ENCODE data around the gene KRTAP10-5.
"Not testable (repeated sequence)": the region's sequence is repeated elsewhere in the genome, so short reads cannot be mapped to it uniquely, and the experiment has no call there.

The KRTAP10-5 gene

DNA sequence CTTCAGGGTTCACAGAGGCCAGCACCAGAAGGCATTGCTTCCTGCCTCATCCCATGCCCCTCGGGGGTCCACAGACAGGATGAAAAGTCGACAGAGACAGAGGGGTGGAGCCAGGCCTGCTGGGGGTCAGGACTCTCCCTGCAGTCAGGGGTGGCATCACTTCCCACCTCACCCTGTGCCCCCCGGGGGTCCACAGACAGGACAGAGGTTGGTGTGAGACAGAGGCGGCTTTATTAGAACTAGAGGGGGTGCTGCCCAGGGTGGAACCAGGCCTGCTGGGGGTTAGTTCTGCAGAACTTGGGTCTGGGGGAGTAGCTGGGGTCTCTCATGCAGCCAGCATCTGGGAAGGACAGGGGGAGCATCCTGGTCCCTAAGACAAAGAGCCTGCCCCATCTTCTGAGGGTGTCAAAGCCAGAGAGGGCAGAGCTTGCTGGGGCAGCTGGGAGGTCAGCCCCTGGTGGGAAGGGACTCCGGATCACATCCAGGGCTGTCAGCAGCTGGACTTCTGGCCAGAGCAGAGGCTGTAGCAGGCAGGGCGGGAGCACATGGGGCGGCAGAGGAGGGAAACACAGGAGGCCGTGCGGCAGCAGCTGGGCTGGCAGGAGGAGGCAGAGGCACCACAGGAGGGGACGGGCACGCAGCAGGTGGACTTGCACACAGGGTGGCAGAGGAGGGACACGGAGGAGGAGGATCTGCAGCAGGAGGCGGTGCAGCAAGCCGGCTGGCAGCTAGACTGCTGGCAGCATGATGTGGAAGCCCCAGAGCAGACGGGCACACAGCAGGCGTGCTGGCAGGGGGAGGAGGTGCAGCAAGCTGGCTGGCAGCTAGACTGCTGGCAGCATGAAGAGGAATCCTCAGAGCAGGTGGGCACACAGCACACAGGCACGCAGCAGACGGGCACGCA, 10.7 kb upstream of the KRTAP10-5 start:
- not testable (repeated sequence) for DNase-seq

DNA sequence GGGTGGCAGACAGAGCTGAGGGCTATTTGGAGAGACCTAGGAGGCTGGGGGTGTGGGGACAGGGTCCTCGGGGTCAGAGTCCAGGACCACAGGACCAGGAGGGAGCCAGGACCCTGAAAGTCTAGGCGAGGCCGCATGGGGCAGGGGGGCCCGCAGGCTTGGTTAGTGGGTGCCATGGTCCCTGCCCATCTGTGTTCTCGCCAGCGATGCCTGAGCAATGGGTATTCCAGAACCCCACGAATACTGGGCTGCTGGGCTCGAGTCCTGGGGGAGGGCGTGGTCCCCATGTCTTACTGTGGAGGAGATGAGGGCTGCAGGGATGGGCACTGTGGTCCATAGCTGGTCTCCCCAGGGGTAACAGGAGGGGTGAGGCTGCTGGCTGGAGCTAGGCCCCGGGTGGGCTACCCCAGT, 9.9 kb upstream of the KRTAP10-5 start:
- no peak for DNase-seq

DNA sequence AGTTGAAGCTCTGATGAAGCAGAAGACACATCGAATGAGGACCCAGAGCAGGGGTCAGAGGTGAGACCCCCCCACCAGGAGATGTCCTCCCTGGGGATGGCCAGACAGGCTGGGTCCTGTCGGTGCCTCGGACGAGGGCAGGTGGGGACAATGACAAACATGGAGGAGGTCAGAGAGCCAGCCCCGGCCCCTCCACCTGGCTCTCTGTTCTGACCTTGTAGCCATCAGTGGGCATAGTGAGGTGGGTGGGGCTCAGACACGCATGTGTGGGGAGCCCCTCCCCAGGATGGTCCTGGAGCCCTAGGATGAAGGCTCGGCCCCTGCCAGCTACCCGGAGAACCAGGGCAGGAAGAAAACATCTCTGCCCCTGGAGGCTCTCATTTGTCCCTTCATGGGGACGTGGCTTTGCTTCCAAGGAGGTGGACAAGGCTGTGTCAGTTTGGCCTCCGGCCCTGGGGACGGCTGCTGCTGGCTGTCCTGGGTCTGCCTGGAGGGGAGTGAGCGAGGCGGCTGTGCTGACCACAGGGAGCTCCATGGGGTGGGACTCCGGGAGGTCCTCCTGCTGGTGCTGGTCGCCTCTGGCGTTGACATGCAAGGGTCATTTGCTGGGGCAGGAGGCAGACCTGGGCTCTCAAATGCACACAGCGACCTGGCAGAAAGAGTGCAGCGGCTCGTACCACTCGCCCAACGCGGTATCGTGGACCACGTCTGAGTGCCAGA, 9.3 kb upstream of the KRTAP10-5 start:
- no peak for DNase-seq

DNA sequence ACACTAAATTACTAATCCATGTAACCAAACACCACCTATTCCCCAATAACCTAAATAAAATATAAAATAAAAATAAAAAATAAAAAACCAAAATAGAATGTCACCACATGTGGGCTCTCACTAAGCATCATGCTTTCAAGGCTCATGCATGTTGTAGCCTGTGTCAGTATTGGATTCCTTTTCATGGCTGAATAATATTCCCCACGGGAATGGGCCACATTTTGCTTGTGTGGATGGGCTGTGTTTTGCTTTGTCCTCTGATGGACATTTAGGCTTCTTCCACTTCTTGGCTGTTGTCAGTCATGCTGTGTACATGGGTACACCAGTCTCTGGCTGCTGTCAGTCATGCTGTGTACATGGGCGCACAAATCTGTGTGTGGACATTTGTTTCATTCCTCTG, 8.7 kb upstream of the KRTAP10-5 start:
- no peak for DNase-seq

DNA sequence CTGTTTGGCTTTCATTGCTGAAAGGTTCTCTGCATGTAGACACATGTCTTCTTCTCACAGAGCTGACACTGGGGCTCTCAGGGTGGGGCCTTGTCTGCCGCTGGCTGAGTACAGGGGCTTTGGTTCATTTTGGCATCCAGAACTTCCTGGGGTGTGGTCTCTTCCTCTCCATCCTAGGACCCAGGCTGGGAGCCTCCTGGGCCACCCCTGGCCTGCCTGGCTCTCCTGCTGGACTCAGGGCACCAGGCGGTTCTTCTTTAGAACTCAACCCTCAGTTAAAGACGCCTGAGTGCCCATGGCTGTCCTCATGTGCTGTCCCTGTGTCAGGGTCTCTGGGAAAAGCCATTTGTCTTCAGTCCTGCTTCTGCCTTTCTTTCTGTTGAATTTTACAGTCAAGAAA, 5.5 kb upstream of the KRTAP10-5 start:
- DNase-seq = no peak

DNA sequence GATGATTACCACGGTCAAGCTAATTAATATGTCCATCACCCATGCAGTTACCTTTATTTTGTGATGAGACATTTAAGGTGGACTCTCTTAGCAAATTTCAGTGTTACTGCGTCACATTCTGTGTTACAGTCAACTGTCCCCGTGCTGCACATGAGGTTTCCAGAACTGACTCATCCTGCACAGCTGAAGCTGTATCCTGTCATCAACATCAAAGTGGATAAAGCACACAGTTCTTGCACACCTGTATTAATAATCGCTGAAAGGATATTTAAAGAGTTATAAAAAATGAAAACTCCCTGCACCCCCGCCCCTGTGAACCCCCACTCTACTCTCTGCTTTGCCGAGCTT, 3.4 kb upstream of the KRTAP10-5 start:
- DNase-seq = no peak

DNA sequence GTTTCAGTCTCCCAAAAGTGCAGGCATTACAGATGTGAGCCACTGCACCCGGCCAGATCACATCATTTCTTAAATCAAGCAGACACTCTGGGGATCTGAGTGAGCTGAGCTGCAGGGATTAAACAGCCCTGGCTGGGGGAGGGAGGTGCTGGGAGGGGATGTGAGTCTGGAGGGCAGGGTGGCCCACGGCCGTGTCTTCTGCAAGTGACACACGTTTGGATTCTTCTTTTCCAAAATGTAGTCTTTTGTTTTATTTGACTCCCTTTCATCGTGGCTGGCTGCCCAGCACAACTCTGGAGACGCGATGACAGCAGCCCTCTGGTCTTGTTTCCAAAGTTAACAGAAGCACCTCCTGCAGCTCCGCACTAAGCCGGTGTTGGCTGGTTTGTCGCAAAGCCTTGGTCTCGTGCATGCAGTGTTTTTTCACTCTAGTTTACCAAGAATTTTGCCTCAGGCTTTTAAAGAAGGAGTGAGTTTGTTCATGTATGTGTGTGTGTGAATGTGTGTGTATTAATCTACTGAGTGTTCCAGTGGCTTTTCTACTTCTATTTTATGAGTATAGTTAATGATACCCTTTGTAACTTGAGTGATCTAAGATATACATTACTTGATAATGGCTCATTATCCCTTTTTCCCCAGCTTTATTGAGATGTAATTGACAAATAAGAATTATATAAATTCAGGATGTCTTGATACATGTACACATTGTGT, 2.8 kb upstream of the KRTAP10-5 start:
- DNase-seq = no peak

DNA sequence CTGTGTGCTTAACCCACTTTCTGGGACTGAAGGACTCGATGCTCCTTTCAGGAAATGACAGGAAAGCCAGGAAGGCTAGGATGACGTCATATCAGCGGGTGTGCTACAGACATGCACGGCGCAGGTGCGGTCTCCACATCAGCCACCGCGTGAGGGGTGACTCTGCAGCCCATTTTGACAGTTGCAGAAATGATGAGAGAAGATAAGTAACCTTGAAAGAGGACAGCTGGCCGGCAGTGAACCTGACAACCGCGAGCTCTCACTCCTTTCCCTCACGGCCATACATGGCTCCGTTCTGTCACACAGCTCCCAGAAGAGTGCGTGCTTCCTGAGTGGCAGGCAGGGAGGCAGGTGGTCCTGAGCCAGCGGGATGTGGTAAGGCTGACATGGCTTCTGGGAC, 1.7 kb upstream of the KRTAP10-5 start:
- no peak for DNase-seq

DNA sequence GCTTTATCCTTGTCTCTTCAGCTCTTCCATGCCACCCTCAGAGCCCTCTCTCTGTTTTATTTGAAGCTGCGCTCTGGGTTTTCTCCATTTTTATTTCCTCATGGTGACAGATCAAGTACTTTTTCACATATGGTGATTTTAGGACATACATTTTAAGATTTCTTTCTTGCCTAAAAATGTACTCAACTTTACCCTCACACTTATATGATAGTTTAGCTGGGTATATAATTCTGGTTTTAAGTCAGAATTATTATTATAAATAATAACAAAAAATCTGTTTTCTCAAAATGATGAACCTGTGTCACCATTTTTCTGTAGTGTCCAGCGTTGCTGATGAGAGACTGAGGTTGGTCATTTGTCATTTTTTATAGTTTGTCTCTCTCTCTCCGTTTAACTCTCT, 754 bp upstream of the KRTAP10-5 start:
- DNase-seq = no peak

DNA sequence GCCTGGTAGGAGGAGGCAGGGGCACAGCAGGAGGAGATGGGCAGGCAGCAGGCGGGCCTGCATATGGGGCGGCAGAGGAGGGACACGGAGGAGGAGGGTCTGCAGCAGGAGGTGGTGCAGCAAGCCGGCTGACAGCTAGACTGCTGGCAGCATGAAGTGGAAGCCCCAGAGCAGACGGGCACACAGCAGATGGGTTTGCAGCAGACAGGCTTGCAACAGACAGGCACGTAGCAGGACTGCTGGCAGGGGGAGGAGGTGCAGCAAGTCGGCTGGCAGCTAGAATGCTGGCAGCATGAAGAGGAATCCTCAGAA, 615 bp downstream of the KRTAP10-5 start:
- no peak for DNase-seq

DNA sequence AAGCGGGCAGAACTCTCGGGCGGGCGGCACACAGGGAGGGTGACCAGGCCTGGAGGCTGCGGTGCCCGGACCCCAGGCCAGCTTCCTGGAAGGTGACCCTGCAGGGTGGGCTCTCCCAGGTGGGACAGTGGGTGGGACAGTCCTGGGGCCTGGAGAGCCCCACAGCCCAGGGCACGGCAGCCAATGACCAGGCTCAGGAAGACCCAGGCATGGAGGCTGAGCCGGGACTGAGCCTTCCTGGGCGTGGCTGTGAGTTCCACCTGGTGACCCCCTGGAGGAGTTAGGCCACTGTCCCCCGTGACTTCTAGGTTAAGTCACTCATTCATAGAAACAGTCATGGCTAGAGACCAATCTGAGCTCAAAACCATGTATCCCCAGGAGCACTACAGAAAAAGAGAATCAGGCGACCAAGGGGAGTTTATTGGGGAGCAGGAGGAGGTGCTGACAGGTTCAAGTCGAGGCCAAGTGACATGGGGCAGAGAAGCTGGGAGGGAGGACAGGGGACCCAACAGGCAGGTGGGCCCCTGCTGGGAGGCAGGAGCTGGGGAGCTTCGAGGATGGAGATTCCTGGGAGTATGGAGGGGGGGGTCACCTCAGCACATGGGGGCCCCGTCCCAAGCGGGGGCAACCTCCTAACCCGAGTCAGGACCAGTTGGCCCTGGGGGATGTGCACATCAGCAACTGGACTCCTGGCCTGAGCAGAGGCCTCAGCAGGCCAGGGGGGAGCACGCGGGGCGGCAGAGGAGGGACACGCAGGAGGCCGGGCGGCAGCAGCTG, 1.2 kb downstream of the KRTAP10-5 start:
- no peak for DNase-seq

DNA sequence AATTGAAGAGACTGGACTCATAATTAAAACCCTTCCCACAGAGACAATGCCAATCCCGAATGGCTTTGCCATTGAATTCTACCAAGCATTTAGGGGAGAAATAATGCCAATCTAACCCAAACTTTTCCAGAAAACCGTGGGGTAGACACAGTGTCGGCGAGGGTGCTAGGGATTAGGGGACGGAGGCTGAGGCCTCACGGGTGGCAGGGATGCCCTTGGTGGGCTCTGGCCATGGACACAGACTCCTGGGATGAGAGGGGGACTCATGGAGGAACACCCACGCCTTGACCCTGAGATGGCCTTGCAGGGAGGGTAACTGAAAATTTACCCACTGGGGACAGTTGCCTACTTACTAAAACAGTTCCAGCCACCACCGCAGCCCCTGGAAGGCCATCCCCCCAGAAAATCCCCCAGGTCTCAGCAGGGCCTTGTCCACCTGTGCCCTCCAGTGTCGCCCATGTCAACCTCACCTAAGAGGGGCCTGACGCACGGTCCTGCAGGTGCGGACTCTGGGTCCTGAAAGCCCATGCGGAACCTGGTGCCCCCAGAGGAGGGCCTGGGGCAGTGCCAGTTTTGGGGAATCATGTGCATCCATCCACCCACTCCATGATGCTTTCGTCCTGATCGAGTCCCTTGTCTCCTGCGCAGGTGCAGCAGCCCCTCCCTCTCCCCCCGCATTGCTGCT, 1.9 kb downstream of the KRTAP10-5 start:
- DNase-seq = no peak

DNA sequence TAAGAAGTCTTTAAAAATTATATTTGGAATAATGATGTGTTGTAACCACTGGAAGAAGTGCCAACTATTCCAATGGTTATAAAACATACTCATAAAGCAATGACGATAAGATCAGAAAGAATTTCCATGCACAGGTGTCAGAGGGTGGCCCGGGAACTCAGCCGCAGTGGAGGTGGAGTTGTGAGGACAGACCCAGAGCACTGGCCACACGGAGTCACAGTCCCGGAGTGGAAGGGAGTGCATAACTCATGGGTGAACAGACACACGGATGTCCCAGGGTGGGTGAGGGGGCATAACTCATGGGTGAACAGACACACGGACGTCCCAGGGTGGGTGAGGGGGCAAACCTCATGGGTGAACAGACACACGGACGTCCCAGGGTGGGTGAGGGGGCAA, 4.4 kb downstream of the KRTAP10-5 start:
- no peak for DNase-seq

DNA sequence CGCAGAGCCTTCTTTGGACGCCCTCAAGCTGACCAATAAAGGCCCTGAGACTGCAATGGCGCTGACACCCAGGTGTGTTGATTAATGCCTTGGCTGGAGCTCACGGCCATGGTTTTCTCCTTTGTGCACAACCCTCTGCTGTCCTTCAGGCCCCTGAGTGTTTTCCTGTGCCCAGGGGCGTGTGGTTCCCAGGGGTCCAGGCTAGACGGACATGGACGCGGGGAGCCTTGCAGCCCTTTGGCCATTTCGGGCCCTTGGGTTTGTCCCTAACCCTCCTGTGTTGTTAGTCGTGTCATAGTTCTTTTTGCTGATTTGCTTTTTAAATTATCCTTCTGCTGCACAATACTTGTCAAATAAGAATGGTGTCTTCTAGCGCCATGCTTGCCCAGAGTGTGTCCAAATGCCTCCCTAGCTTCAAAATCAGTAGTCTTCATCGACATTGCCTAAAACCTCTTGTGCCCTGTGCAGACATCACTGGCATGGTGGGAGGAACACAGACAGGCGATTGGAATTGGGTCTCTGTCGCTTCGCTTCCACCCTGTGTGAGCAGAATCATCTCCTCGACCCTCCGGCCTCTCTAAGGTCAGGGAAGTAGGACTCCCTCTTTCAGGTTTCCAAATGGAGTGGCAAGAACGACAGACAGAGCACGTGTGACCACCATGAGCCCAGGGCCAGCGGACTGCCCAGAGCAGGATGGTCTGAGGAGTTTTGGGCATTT, 4.9 kb downstream of the KRTAP10-5 start:
- DNase-seq = no peak

DNA sequence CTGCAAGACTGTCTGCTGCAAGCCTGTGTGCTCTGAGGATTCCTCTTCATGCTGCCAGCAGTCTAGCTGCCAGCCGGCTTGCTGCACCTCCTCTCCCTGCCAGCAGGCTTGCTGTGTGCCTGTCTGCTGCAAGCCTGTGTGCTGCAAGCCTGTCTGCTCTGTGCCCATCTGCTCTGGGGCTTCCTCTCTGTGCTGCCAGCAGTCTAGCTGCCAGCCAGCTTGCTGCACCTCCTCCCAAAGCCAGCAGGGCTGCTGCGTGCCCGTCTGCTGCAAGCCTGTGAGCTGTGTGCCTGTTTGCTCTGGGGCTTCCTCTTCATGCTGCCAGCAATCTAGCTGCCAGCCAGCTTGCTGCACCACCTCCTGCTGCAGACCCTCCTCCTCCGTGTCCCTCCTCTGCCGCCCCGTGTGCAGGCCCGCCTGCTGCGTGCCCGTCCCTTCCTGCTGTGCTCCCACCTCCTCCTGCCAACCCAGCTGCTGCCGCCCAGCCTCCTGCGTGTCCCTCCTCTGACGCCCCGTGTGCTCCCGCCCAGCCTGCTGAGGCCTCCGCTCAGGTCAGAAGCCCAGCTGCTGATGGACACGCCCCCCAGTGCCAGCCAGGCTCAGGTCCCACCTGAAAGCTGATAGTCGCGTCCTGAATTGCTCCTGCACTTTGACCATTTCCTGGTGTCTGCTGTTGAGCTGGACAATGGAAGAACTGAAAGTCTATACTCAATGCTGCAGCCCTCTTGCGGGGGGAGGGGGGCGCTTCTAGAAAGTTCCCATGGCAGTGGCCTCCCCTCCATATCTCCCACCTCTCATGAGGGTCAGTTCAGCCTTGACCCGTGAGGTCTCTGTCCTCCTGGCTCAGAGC, 5.7 kb downstream of the KRTAP10-5 start:
- DNase-seq = no peak

DNA sequence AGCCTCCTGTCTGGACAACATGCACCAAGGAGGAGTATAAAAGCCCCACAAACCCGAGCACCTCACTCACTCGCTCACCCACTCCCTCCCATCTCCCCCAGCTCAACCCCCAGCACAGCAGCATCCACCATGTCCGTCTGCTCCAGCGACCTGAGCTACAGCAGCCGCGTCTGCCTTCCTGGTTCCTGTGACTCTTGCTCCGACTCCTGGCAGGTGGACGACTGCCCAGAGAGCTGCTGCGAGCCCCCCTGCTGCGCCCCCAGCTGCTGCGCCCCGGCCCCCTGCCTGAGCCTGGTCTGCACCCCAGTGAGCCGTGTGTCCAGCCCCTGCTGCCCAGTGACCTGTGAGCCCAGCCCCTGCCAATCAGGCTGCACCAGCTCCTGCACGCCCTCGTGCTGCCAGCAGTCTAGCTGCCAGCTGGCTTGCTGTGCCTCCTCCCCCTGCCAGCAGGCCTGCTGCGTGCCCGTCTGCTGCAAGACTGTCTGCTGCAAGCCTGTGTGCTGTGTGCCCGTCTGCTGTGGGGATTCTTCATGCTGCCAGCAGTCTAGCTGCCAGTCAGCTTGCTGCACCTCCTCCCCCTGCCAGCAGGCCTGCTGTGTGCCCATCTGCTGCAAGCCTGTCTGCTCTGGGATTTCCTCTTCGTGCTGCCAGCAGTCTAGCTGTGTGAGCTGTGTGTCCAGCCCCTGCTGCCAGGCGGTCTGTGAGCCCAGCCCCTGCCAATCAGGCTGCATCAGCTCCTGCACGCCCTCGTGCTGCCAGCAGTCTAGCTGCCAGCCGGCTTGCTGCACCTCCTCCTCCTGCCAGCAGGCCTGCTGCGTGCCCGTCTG, 6.6 kb downstream of the KRTAP10-5 start, which contains the start of gene KRTAP10-4:
Gene KRTAP10-4, plus strand, starts transcription at position 100 of the 827 bp plus-strand sequence. Its CDS starts 30 bp downstream, at position 130.
- DNase-seq = not testable (repeated sequence)

DNA sequence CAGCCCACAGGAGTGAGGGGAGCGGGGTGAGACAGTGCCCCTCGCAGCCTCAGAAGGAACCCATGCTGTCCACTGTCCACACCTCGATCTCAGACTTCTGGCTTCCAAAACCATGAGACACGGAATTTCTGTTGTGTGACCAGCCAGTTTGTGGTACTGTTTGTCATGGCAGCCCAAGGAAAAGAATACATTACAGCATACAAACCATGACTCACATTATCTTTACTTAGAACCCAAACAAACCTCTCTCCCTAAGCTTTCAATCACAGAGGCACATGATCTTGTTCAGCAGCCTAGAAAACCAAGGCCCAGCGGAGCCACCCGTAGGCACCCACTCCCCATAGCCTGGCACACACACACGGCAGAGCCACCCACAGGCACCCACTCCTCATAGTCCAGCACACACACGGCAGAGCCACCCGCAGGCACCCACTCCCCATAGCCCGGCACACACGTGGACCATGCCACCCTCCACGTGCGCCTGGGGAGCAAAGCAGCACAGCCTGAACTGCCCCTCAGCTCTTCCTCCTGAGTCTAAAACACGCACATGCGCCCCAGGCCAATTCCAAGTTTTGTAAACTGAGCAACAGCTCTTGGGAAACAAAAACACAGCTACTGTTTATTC, 7.3 kb downstream of the KRTAP10-5 start:
- no peak for DNase-seq

DNA sequence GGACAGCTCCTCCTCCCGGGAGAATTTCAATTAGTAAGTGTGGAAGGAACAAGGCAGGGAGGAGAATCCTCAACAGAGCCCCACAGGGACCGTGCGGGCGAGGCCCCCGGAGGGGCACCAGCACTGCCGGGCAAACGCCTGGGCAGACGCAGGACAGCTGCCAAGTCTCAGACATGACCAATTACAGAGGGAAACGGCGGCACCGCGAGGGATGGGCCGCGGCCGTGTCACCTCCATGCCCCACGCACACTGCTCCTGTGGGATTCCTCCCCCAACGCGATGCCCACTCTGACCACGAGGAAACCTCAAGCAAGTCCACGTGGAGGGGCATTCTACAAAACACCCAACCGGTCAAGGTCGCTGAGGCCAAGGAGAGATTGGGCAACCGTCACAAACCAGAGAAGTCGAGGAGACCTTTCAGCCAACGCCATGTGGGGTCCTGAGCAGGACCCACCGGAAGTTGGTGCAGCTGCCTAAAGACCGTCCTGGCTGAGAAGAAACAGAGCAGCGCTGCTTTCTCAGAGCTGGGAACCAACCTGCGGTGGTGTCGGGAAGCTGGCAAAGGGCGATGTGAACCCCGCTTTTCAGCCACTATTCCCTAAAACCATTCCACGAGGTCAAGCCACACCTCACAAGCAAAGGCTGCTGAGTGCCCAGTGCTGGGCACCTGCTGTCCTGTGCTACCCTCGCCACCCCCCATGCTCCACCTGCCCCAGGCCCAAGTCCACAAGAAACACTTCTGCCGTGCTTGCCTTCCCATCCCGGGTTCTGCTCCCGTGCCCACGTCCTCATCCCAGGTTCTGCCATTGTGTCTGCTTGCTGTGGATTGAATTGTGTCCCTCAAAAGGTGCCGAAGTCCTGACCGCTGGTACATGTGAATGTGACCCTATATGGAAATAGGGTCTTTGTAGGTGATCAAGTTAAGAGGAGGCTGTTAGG, 8.3 kb downstream of the KRTAP10-5 start:
- no peak for DNase-seq
